IPS-NIHi11 (cell line): ENCODE results near the gene IFRD1.

Source experiments
- DNase-seq: peaks from one replicate; pipeline ENCODE4 v3.0.0; 2012; ENCODE audit warnings: mixed read lengths, low spot score

Gene IFRD1

GRCh38 chr7:112487457-112488263, 37.4 kb downstream of the IFRD1 start:
- DNase-seq: no peak

GRCh38 chr7:112488264-112488552, 37.9 kb downstream of the IFRD1 start:
- DNase-seq: no peak

GRCh38 chr7:112492186-112492585, 41.9 kb downstream of the IFRD1 start:
- no peak for DNase-seq

- no peak for DNase-seq
Measured at GRCh38 chr7:112494656-112495055, 44.4 kb downstream of the IFRD1 start.

GRCh38 chr7:112495156-112495788, 45.0 kb downstream of the IFRD1 start:
- no peak for DNase-seq

- DNase-seq: peak; percentile 64
Measured at GRCh38 chr7:112495810-112496462, 45.7 kb downstream of the IFRD1 start.

- DNase-seq: no peak
Measured at GRCh38 chr7:112497481-112497880, 47.2 kb downstream of the IFRD1 start.

GRCh38 chr7:112500619-112501018, 50.4 kb downstream of the IFRD1 start:
- no peak for DNase-seq

GRCh38 chr7:112501801-112502503, 51.7 kb downstream of the IFRD1 start:
- DNase-seq: no peak

- no peak for DNase-seq
Measured at GRCh38 chr7:112502700-112503099, 52.4 kb downstream of the IFRD1 start.

- DNase-seq: no peak
Measured at GRCh38 chr7:112503361-112503972, 53.2 kb downstream of the IFRD1 start.

- no peak for DNase-seq
Measured at GRCh38 chr7:112504093-112504695, 53.9 kb downstream of the IFRD1 start.

- DNase-seq: no peak
Measured at GRCh38 chr7:112505495-112505894, 55.2 kb downstream of the IFRD1 start.

GRCh38 chr7:112508404-112508803, 58.1 kb downstream of the IFRD1 start:
- no peak for DNase-seq

- DNase-seq: no peak
Measured at GRCh38 chr7:112509402-112509801, 59.1 kb downstream of the IFRD1 start.

- no peak for DNase-seq
Measured at GRCh38 chr7:112510001-112510742, 59.9 kb downstream of the IFRD1 start.

- no peak for DNase-seq
Measured at GRCh38 chr7:112510743-112511110, 60.5 kb downstream of the IFRD1 start.

GRCh38 chr7:112511451-112512202, 61.4 kb downstream of the IFRD1 start:
- DNase-seq: no peak

GRCh38 chr7:112512451-112513210, 62.4 kb downstream of the IFRD1 start:
- DNase-seq: no peak

- DNase-seq: no peak
Measured at GRCh38 chr7:112515989-112516388, 65.7 kb downstream of the IFRD1 start.
